AG04450 (cell line): Measurements from ENCODE around the gene CLDN19. TPM values are rescaled to one million over a fixed set of nuclear protein-coding genes. Genes with fewer than 3 reads are reported as not detected.

Experiments used
- CTCF ChIA-PET: fragments of 300-600, 350-600 bp; formaldehyde crosslinking; extraction: SDS; loops from one replicate; lab custom pipeline; 2022; ENCODE audit warnings: antibody characterized with exemption, inconsistent platforms; lab: Charles Lee
- POLR2A ChIA-PET: fragments of 350-600 bp; formaldehyde crosslinking; extraction: SDS; loops from one replicate; lab custom pipeline; 2021; ENCODE audit warnings: antibody characterized with exemption, inconsistent platforms; lab: Yijun Ruan, JAX
- DNase-seq: peaks from one replicate; pipeline ENCODE4 v3.0.0-alpha.2; 2011; ENCODE audit warnings: low read depth, low spot score
- H3K27ac ChIP-seq: one replicate; pipeline ENCODE4 v1.5.1; 2012; ENCODE audit warnings: low read depth, low read length, control low read depth
- H3K27me3 ChIP-seq: one replicate; pipeline ENCODE4 v1.6.0; 2012; ENCODE audit warnings: low read length; ENCODE audit not compliant: control insufficient read depth, insufficient read depth
- H3K4me3 ChIP-seq: 2 replicates; pipeline ENCODE4 v1.5.1; 2011; ENCODE audit warnings: mild to moderate bottlenecking, low read depth, low read length, control low read depth
- H3K9me3 ChIP-seq: 2 replicates; pipeline ENCODE4 v1.5.1; 2012; ENCODE audit warnings: low read length; ENCODE audit not compliant: control insufficient read depth, insufficient read depth
- CTCF ChIP-seq: IDR thresholded peaks from 2 replicates; pipeline ENCODE4 v1.5.1; 2011; ENCODE audit warnings: low read depth, low read length, control low read depth, inconsistent platforms
- polyA plus RNA-seq: library from polyadenylated mRNA; depleted of rRNA; stranded (reverse); fragments of >200 nt; gene quantifications from 2 replicates; pipeline ENCODE4 v1.2.3, GENCODE V29; 2011

Gene CLDN19
- polyA plus RNA-seq, 1 experiment, result not detected

- Histone ChIP-seq H3K9me3 (peaks cover 2% of the 10 kb centered on the region; the same call in 1 of the 2 replicates), H3K4me3 (no peak overlapping the region), H3K27me3 (no peaks in the 10 kb centered on the region), H3K27ac (no peak overlapping the region)
- no peak for TF ChIP-seq CTCF
- ChIA-PET POLR2A (no interaction called here), CTCF (interaction anchor here (0.9 to 1.8 kb wide), 4 partner anchors 15 to 184 kb away, joined by 3 to 5 read pairs (median 4); no protein-coding TSS in a partner anchor)
- no peak for DNase-seq
Observed at GRCh38 chr1:42762269-42762668, 22.2 kb upstream of the CLDN19 start.

GRCh38 chr1:42761567-42761966, 21.5 kb upstream of the CLDN19 start:
- Histone ChIP-seq H3K27ac (no peak overlapping the region), H3K4me3 (no peak overlapping the region), H3K9me3 (peaks cover 2% of the 10 kb centered on the region; the same call in 1 of the 2 replicates), H3K27me3 (no peaks in the 10 kb centered on the region)
- CTCF ChIA-PET, result interaction anchor here (0.9 to 1.6 kb wide), 2 partner anchors 16 to 183 kb away, joined by 3 to 4 read pairs; no protein-coding TSS in a partner anchor
- TF ChIP-seq CTCF, result no peak
- POLR2A ChIA-PET, result no interaction called here
- DNase-seq, result no peak

- ChIA-PET CTCF (interaction anchor here (1.5 kb wide), 1 partner anchor 315 kb away, joined by 3 read pairs; no protein-coding TSS in a partner anchor), POLR2A (interaction anchor here (1.1 kb wide), 1 partner anchor 77 kb away, joined by 3 read pairs; the partner anchor contains the start of gene YBX1)
- Histone ChIP-seq H3K4me3 (no peak overlapping the region), H3K27me3 (no peaks in the 10 kb centered on the region), H3K9me3 (no peaks in the 10 kb centered on the region), H3K27ac (no peak overlapping the region)
- TF ChIP-seq CTCF, result no peak; the same call in 1 of the 2 replicates
- DNase-seq, result no peak
Observed at GRCh38 chr1:42759114-42759513, 19.1 kb upstream of the CLDN19 start.

GRCh38 chr1:42758641-42759040, 18.6 kb upstream of the CLDN19 start:
- Histone ChIP-seq H3K27me3 (no peaks in the 10 kb centered on the region), H3K9me3 (no peaks in the 10 kb centered on the region), H3K4me3 (no peak overlapping the region), H3K27ac (no peak overlapping the region)
- POLR2A ChIA-PET, result interaction anchor here (1.1 kb wide), 1 partner anchor 77 kb away, joined by 3 read pairs; the partner anchor contains the start of gene YBX1
- TF ChIP-seq CTCF, result no peak
- DNase-seq, result no peak
- CTCF ChIA-PET, result interaction anchor here (0.9 to 1.5 kb wide), 2 partner anchors 9 to 315 kb away, joined by 3 read pairs; no protein-coding TSS in a partner anchor

- no peak for TF ChIP-seq CTCF
- H3K27me3 ChIP-seq, result no peaks in the 10 kb centered on the region
- H3K27ac ChIP-seq, result no peak overlapping the region
- no peak for DNase-seq
- POLR2A ChIA-PET, result no interaction called here
- no peak overlapping the region for H3K4me3 ChIP-seq
- no peaks in the 10 kb centered on the region for H3K9me3 ChIP-seq
- CTCF ChIA-PET, result interaction anchor here (0.9 to 1.6 kb wide), 6 partner anchors 9 to 610 kb away, joined by 3 to 5 read pairs (median 3); partner anchors contain the start of genes C1orf50 and P3H1
Observed at GRCh38 chr1:42757892-42758275, 17.8 kb upstream of the CLDN19 start.
